ENCODE measurements around the gene SH2D3A.
"Not testable (repeated sequence)": the region's sequence is repeated elsewhere in the genome, so short reads cannot be mapped to it uniquely, and the experiment has no call there.

SH2D3A gene

DNA sequence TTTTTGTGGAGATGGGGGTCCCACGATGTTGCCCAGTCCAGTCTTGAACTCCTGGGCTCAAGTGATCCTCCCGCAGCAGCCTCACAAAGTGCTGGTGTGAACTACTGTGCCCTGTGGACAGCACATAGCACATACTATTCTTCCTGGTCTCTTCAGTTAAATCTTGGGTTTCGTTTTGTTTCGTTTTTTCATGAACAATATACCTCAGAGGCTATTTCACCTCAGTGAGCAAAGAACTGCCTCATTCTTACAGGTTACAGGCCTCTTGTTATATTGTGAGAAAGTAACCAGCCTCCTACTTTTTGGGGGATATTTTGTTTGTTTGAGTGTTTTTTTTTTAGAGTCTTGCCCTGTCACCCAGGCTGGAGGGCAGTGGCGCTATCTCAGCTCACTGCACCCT lies 45.5 kb downstream of the SH2D3A start:
- no peak for DNase-seq (ENCODE audit: low read depth)

- no peak for DNase-seq (ENCODE audit: low read depth)
These were observed 46.1 kb downstream of the SH2D3A start for GRCh38 chr19:6721138-6721474.

DNA sequence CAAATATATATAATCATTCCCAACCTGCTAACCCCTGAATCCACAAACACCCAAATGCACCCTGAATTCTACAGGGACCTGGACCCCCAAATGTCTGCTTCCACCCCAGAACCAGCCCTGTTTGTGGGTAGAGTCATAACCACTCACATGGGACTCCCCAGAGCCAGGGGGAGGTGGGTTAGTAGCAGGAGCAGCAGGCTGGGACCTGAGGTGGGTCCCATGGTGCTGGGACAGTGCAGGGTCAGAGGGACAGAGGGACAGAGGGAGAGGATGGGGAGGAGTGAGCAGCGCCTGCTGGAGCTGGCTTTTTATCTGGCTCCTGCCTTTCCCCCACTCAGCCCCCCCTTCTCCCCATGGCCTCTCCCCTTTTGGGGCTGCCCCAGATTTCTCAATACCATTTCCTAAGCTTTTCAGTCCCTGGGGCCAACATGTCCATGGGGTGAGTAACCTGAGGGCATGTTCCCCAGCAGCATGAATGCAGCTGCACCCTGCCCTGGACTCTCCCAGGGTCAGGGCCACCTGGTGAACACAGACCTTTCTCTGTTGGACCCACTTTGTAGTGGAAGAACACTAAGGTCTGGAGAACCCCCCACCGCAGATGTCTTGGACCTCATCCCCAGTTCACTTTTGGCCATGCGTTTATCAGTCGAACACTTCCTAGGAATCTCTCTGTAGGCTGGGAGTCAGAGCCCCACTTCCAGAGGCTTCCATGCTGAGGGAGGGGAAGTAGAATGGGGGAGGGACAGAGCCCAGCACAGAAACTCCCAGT lies 46.7 kb downstream of the SH2D3A start, which contains the start of gene C3:
C3 (minus strand) TSS at position 282 of the 769 bp plus-strand sequence; CDS start at position 221, 61 bp downstream.
- no peak for DNase-seq (ENCODE audit: low read depth)

GRCh38 chr19:6719992-6720368 lies 47.3 kb downstream of the SH2D3A start:
- no peak for DNase-seq (ENCODE audit: low read depth)

DNA sequence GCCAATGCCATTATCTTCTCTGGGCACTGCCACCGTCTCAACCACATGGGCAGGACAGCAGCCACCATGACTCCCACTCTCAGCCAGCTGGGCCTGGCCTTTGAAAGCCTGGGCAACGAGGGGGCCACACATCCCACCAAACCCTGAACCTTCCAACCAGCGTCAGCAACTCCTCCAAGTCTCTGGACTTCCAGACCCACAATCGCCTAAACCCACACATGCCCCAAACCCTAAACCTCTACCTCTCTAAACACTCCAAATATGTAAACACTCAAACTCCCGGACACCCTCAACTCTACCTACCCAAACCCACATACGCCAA lies 47.7 kb downstream of the SH2D3A start:
- DNase-seq (ENCODE audit: low read depth): no peak

GRCh38 chr19:6718741-6719539 lies 48.3 kb downstream of the SH2D3A start:
- DNase-seq (ENCODE audit: low read depth): no peak

DNA sequence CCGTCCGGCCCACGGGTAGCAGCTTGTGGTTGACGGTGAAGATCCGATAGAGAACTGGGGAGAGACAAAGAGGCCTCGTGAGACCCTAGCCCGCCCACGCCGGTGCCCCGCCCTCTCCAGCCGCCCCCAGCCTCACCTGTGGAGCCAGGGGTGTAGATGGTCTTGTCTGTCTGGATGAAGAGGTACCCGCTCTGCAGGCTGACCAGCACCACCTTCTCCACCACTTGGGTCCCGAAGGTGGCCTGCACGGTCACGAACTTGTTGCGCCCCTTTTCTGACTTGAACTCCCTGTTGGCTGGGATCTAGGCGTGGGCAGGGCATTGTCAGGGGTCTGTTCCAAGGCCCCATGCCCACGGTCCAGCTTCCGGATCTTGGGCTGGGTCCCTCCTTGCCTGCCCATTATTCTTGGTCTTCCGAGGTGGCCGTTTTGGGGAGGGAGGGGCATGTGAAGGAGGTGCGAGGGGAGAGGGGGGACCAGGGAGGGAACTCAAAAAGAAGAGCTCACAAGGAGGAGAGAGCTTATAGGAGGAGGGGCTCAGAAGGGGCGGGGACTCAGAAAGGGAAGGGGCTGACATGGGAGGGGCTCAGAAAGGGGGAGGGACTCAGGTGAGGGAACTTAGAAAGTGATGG lies 49.0 kb downstream of the SH2D3A start:
- DNase-seq (ENCODE audit: low read depth): no peak

- DNase-seq (ENCODE audit: low read depth): no peak
These were observed 49.7 kb downstream of the SH2D3A start for GRCh38 chr19:6717441-6717971.

GRCh38 chr19:6717036-6717435 lies 50.2 kb downstream of the SH2D3A start:
- no peak for DNase-seq (ENCODE audit: low read depth)

DNA sequence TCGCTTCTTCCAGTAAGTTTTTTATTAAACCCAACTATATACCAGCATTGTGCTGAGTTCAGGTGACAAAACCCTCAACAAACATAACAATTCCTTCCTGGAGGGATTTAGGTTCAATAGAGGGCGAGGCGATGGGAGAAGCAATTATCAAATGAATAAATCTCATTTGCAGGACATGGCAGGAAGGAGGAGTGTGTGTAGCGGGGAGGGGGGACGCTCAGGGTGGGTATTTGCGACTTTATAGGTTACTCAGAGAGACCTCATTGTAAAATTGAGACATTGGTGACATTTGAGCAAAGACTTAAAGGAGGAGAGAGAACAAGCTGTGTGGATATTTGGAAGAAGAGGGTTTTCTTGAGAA lies 50.6 kb downstream of the SH2D3A start:
- no peak for DNase-seq (ENCODE audit: low read depth)

DNA sequence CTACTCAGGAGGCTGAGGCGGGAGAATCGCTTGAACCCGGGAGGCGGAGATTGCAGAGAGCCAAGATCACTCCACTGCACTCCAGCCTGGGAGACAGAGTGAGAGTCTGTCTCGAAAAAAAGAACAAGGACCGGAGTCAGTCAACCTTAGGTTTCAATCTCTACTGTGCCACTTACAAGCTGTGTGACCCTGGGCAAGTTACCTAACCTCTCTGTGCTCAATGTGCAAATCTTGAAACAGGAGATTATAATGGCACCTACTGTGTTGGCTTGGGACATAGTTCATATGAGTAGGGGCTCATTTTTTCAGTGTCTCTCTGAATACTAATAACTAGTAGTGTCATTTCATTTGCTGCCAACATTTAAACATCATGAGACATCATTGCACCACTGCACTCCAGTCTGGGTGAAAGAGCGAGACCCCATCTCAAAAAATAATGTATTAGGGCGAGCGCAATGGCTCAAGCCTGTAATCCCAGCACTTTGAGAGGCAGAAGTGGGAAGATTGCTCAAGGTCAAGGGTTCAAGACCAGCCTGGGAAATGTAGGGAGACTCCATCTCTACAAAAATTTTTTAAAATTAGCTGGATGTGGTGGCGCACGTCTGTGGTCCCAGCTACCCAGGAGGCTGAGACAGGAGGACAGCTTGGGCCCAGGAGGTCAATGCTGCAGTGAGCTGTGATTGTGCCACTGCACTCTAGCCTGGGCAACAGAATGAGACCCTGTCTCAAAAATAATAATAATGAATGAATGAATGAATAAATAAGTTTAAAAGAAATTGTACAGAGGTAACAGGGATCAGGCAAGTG lies 52.3 kb downstream of the SH2D3A start:
- no peak for DNase-seq (ENCODE audit: low read depth)

GRCh38 chr19:6713773-6714692 lies 53.2 kb downstream of the SH2D3A start:
- DNase-seq (ENCODE audit: low read depth): no peak

- no peak for DNase-seq (ENCODE audit: low read depth)
These were observed 54.3 kb downstream of the SH2D3A start for GRCh38 chr19:6712692-6713670.

GRCh38 chr19:6712231-6712630 lies 55.0 kb downstream of the SH2D3A start:
- DNase-seq (ENCODE audit: low read depth): no peak

GRCh38 chr19:6711605-6712004 lies 55.6 kb downstream of the SH2D3A start:
- no peak for DNase-seq (ENCODE audit: low read depth)

DNA sequence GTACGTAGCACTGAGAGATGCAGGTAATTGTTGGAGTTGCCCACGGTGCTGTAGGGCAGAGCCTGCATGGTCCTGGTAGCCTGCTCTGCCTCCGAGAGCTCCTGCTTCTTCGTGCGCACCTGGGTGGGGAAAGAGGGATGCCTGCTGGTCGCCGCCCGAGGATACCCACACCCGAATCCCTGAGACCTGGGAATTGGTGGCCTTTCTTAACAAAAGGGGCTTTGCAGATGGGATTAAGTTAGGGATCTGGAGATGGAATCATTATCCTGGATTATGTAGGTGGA lies 56.2 kb downstream of the SH2D3A start:
- DNase-seq (ENCODE audit: low read depth): no peak

DNA sequence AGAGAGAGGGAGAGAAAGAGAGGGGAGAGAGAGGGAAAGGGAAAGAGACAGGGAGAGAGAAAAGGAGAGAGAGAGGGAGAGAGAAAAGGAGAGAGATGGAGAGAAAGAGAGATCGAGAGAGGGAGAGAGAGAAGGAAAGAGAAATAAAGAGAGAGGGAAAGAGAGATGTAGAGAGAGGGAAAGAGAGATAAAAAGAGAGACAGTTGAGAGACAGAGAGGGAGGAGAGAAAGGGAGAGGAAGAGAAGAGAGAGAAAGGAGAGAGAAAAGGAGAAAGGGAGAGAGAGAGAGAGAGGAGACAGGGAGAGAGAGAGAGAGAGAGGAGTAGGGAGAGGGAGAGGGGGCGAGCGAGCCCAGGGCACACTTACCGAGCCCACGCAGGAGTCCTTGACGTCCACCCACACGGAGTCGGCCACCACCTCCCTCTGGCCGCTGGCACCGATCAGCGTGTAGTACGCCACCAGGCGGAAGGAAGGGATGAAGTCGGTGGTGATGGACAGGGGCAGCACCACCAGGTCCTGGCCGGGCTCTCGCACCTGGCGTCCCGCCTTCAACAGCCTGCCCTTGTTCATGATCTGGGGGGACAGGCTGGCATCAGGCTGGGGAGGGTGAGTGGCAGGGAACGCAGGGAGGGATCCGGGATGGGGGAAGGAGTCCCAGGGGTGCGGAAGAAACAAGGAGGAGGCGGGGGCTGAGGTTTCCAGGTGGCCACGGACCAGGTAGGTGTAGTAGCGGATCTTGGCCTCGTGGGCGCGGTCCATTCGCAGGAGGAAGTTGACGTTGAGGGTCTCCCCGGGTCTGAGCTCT lies 56.8 kb downstream of the SH2D3A start:
- no peak for DNase-seq (ENCODE audit: low read depth)

DNA sequence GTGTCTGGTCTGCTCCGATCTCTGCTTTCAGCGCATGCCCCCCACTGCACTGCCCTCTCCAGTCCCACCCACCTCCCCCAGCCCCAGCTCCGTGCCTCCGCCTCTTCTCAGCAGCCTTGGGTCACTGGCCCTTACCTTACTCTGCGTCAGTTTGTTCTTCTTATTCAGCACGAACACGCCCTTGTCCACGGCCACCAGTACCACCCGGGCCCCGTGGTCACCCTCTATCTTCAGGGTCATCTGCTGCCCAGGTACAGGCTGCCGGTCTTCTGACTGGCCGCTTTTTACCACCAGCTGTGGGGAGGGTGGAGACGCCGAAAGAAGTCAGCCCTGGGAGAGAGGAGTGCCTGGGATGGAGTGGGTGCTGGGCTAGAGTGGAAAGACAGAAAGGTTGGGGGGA lies 57.7 kb downstream of the SH2D3A start:
- DNase-seq (ENCODE audit: low read depth): no peak

GRCh38 chr19:6708913-6709312 lies 58.3 kb downstream of the SH2D3A start:
- not testable (repeated sequence) for DNase-seq (ENCODE audit: low read depth)
